Measurements from ENCODE around the gene CHGA.

- TF ChIP-seq ERF (CRISPR knock-in tag; IDR thresholded peaks at IDR 0.05), result no peak
- TF ChIP-seq ZSCAN29 (CRISPR knock-in tag; conservative IDR thresholded peaks at IDR 0.05), result no peak
Measured at GRCh38 chr14:92938235-92938875, 15.4 kb downstream of the CHGA start.
